PC-9 (cell line): ENCODE results near the gene ACADVL. TPM values are rescaled to one million over a fixed set of nuclear protein-coding genes. Genes with fewer than 3 reads are reported as not detected.

Source experiments
- BruUV-seq: library from RNA; stranded (reverse); fragments of 400-500 nt; replicated peaks from 2 replicates; lab custom pipeline; 2021; lab: Mats Ljungman, UMichigan
- CTCF ChIA-PET: fragments of 300-600 bp; sonication (Branson Sonifier 250); formaldehyde crosslinking; loops from one replicate; lab custom pipeline; 2022; ENCODE audit warnings: antibody characterized with exemption; lab: Charles Lee
- POLR2A ChIA-PET: fragments of 300-600 bp; sonication (Branson Sonifier 250); formaldehyde crosslinking; loops from one replicate; lab custom pipeline; 2022; ENCODE audit warnings: antibody characterized with exemption; ENCODE audit not compliant: unreplicated experiment; lab: Charles Lee
- DNase-seq, 2 experiments: peaks; one replicate each; pipeline versions ENCODE4 v3.0.0 to v3.0.0-alpha.2; 2015 to 2022; ENCODE audit warnings: mixed read lengths in 1 of 2
- H2AFZ ChIP-seq: fragments of 200-600 bp; sonication (generic); 2 replicates; pipeline ENCODE4 v1.8.1; 2017; ENCODE audit warnings: antibody characterized with exemption
- H3F3A ChIP-seq: fragments of 200-600 bp; sonication (generic); 2 replicates; pipeline ENCODE4 v1.8.1; 2017; ENCODE audit warnings: antibody characterized with exemption, mild to moderate bottlenecking, low read depth; ENCODE audit not compliant: insufficient read depth
- H3K27ac ChIP-seq: fragments of 200-600 bp; sonication (generic); 2 replicates; pipeline ENCODE4 v1.6.1; 2016; ENCODE audit warnings: mixed run types
- H3K27me3 ChIP-seq: fragments of 200-600 bp; sonication (generic); 2 replicates; pipeline ENCODE4 v1.6.1; 2016; ENCODE audit warnings: low read depth, mixed run types; ENCODE audit not compliant: insufficient read depth
- H3K36me3 ChIP-seq: fragments of 200-600 bp; sonication (generic); 2 replicates; pipeline ENCODE4 v1.6.1; 2016; ENCODE audit warnings: low read depth, mixed run types
- H3K4me1 ChIP-seq: fragments of 200-600 bp; sonication (generic); replicated peaks from 2 replicates; pipeline ENCODE4 v1.6.1; 2016; ENCODE audit warnings: mixed run types; ENCODE audit not compliant: insufficient read depth
- H3K4me2 ChIP-seq: fragments of 200-600 bp; sonication (generic); 2 replicates; pipeline ENCODE4 v1.6.1; 2017; ENCODE audit warnings: mixed run types
- H3K4me3 ChIP-seq: fragments of 200-600 bp; sonication (generic); 2 replicates; pipeline ENCODE4 v1.6.1; 2016; ENCODE audit warnings: mixed run types
- H3K79me2 ChIP-seq: fragments of 200-600 bp; sonication (generic); 2 replicates; pipeline ENCODE4 v1.6.1; 2017; ENCODE audit warnings: low read depth, mixed run types
- H3K9me2 ChIP-seq: fragments of 200-600 bp; sonication (generic); 2 replicates; pipeline ENCODE4 v1.8.1; 2017; ENCODE audit warnings: mild to moderate bottlenecking; ENCODE audit not compliant: insufficient read depth
- H3K9me3 ChIP-seq: fragments of 200-600 bp; sonication (generic); 2 replicates; pipeline ENCODE4 v1.8.1; 2016; ENCODE audit warnings: low read depth; ENCODE audit not compliant: insufficient read depth
- H4K20me1 ChIP-seq: fragments of 200-600 bp; sonication (generic); 2 replicates; pipeline ENCODE4 v1.8.1; 2017; ENCODE audit not compliant: insufficient read depth
- EZH2 ChIP-seq: fragments of 200-600 bp; sonication (generic); IDR thresholded peaks from 2 replicates; pipeline ENCODE4 v1.8.0; 2017; ENCODE audit warnings: antibody characterized with exemption, low read depth
- intact Hi-C: fragments of 100-400 bp; cut with micrococcal nuclease; formaldehyde crosslinking; loops from one replicate; pipeline ENCODE4 v1.10.0; 2022; ENCODE audit not compliant: unreplicated experiment
- total RNA-seq: library from RNA; stranded (reverse); gene quantifications from 2 replicates; pipeline ENCODE4 v1.2.3, GENCODE V29; 2021
- TF ChIP-seq, protein P1 (sequence below): fragments of 200-600 bp; sonication (generic); conservative IDR thresholded peaks from 2 replicates; pipeline ENCODE4 v1.6.1; 2017; ENCODE audit warnings: mixed run types, antibody characterized with exemption, mild to moderate bottlenecking, moderate library complexity

ACADVL gene
- total RNA-seq, 1 experiment from 2014 or later, result 604 TPM

DNA sequence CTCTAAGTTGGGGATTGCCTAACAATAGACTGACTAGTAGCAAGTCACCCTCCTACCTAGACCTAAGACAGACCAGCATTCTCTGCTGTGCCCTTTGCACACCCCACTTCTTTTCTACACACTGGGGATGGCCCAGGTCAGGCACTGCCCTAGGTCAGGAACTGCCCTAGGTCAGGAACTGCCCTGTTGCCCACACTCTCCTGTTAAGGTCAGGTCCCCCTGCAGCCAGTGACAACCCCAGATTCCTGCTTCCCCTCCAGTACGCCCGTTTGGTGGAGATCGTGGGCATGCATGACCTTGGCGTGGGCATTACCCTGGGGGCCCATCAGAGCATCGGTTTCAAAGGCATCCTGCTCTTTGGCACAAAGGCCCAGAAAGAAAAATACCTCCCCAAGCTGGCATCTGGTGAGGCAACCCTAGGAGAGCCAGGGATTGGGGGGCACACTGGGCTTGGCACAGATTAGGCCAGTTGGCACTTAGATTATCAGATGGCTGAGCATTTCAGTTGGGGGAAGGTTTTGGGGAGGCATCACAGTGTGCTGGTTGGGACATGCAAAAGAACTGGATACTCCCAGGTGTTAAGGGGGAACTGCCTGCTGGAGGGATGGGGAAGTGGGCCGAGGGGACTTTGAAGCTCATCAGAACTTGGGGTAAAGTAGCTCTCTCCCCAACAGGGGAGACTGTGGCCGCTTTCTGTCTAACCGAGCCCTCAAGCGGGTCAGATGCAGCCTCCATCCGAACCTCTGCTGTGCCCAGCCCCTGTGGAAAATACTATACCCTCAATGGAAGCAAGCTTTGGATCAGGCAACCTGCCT, 1.7 kb downstream of the ACADVL start:
- H3K27ac ChIP-seq, result peak overlapping the region; percentile 98
- ChIA-PET POLR2A (interaction anchor here (0.5 to 1.1 kb wide), 4 partner anchors 20 to 352 kb away, joined by 3 to 5 read pairs (median 4); partner anchors contain the start of gene GABARAP), CTCF (interaction anchor here (0.5 to 1.1 kb wide), 3 partner anchors 18 to 179 kb away, joined by 4 to 13 read pairs (median 4); partner anchors contain the start of gene PHF23)
- no peak for TF ChIP-seq EZH2
- TF ChIP-seq, protein P1, sequence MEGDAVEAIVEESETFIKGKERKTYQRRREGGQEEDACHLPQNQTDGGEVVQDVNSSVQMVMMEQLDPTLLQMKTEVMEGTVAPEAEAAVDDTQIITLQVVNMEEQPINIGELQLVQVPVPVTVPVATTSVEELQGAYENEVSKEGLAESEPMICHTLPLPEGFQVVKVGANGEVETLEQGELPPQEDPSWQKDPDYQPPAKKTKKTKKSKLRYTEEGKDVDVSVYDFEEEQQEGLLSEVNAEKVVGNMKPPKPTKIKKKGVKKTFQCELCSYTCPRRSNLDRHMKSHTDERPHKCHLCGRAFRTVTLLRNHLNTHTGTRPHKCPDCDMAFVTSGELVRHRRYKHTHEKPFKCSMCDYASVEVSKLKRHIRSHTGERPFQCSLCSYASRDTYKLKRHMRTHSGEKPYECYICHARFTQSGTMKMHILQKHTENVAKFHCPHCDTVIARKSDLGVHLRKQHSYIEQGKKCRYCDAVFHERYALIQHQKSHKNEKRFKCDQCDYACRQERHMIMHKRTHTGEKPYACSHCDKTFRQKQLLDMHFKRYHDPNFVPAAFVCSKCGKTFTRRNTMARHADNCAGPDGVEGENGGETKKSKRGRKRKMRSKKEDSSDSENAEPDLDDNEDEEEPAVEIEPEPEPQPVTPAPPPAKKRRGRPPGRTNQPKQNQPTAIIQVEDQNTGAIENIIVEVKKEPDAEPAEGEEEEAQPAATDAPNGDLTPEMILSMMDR, result no peak
- H3K9me3 ChIP-seq, result no peaks in the 10 kb centered on the region
- peak overlapping the region; percentile 89 for H3K4me2 ChIP-seq
- H2AFZ ChIP-seq, result no peak overlapping the region
- H3K79me2 ChIP-seq, result peaks cover 34% of the 10 kb centered on the region
- H3K4me1 ChIP-seq, result peaks cover 33% of the 10 kb centered on the region
- no peak for DNase-seq
- H3K27me3 ChIP-seq, result no peaks in the 10 kb centered on the region
- peaks cover 59% of the 10 kb centered on the region for H3F3A ChIP-seq
- H3K36me3 ChIP-seq, result peaks cover 31% of the 10 kb centered on the region
- H4K20me1 ChIP-seq, result peaks cover 36% of the 10 kb centered on the region
- peak overlapping the region; percentile 77 for H3K4me3 ChIP-seq
- intact Hi-C loops, result loop anchor here (5.0 kb wide), 1 partner anchor 86 kb away; the partner anchor contains the start of gene EIF5A
- BruUV-seq, result no TSS peak
- no peaks in the 10 kb centered on the region for H3K9me2 ChIP-seq

DNA sequence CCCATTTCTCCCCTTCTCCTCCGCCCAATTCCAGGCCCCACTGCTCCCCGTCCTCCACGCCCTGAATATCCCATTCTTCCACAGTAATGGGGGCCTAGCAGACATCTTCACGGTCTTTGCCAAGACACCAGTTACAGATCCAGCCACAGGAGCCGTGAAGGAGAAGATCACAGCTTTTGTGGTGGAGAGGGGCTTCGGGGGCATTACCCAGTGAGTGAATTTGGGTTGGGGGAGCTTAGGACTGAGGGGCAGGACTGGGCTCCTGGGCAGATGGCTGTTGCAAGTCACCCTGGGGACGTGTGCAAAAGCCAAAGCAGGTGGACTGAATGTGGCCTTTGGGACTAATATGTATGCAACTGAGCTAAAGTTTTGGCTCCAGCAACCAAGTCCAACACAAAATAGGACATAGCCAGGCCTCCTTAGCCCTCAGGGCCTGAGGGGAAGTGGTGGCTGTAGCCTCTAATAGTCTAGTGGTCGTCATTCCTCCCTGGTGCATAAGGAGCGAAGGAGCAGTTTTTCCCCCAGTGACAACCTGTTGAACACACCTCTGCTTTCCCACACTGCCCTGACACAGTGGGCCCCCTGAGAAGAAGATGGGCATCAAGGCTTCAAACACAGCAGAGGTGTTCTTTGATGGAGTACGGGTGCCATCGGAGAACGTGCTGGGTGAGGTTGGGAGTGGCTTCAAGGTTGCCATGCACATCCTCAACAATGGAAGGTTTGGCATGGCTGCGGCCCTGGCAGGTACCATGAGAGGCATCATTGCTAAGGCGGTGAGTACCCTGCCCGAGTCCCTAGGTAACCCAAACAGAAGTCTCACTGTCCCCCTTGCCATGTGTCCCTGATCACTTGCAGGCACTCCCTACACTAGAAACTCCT, 2.6 kb downstream of the ACADVL start:
- H4K20me1 ChIP-seq, result peaks cover 36% of the 10 kb centered on the region
- CTCF ChIA-PET, result no interaction called here
- no TSS peak for BruUV-seq
- TF ChIP-seq EZH2, result no peak
- TF ChIP-seq, protein P1, result no peak
- H3K27me3 ChIP-seq, result no peaks in the 10 kb centered on the region
- intact Hi-C loops, result loop anchor here (5.0 kb wide), 1 partner anchor 85 kb away; the partner anchor contains the start of gene EIF5A
- DNase-seq, result no peak
- peaks cover 34% of the 10 kb centered on the region for H3K79me2 ChIP-seq
- H3K9me3 ChIP-seq, result no peaks in the 10 kb centered on the region
- H3K4me1 ChIP-seq, result peaks cover 33% of the 10 kb centered on the region
- H3K9me2 ChIP-seq, result no peaks in the 10 kb centered on the region
- peaks cover 31% of the 10 kb centered on the region for H3K36me3 ChIP-seq
- peak overlapping the region; percentile 77; the same call in 1 of the 2 replicates for H3K4me3 ChIP-seq
- H3F3A ChIP-seq, result peaks cover 67% of the 10 kb centered on the region
- no peak overlapping the region for H2AFZ ChIP-seq
- H3K4me2 ChIP-seq, result peak overlapping the region; percentile 89
- H3K27ac ChIP-seq, result peak overlapping the region; percentile 98
- POLR2A ChIA-PET, result interaction anchor here (0.5 kb wide), 1 partner anchor 662 kb away, joined by 3 read pairs; no protein-coding TSS in a partner anchor

DNA sequence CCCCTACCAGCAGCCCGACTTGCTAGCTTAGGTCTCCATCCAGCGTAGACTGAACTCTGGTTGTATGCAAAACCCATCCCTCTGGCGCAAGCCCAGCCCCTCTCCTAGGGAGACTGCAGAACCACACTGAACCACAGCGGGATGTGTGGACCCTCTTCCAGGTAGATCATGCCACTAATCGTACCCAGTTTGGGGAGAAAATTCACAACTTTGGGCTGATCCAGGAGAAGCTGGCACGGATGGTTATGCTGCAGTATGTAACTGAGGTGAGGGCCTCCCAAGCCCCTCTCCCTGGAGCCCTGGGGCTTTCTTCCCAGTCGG, 3.2 kb downstream of the ACADVL start:
- no peaks in the 10 kb centered on the region for H3K9me2 ChIP-seq
- H3K4me3 ChIP-seq, result no peak overlapping the region
- H3K79me2 ChIP-seq, result peaks cover 34% of the 10 kb centered on the region
- H2AFZ ChIP-seq, result no peak overlapping the region
- no peak overlapping the region for H3K27ac ChIP-seq
- H3K4me2 ChIP-seq, result no peak overlapping the region
- ChIA-PET CTCF (no interaction called here), POLR2A (interaction anchor here (0.5 kb wide), 1 partner anchor 661 kb away, joined by 3 read pairs; no protein-coding TSS in a partner anchor)
- TF ChIP-seq EZH2, result no peak
- TF ChIP-seq, protein P1, result no peak
- intact Hi-C loops, result loop anchor here (5.0 kb wide), 1 partner anchor 84 kb away; the partner anchor contains the start of gene EIF5A
- H3K27me3 ChIP-seq, result no peaks in the 10 kb centered on the region
- peaks cover 36% of the 10 kb centered on the region for H4K20me1 ChIP-seq
- no peak for DNase-seq
- peaks cover 33% of the 10 kb centered on the region for H3K4me1 ChIP-seq
- peaks cover 31% of the 10 kb centered on the region for H3K36me3 ChIP-seq
- no TSS peak for BruUV-seq
- peaks cover 67% of the 10 kb centered on the region for H3F3A ChIP-seq
- no peaks in the 10 kb centered on the region for H3K9me3 ChIP-seq
